Naive thymus-derived CD4-positive, alpha-beta T cell (primary cell): ENCODE measurements around the gene KRT79. TPM values are rescaled to one million over a fixed set of nuclear protein-coding genes. Genes with fewer than 3 reads are reported as not detected.
A peak's percentile ranks its signal among the peaks of the same experiment; 100 is the strongest.

Source experiments
- ATAC-seq: fragments of 150-1000 bp; cut with Tn5 transposase; 2 replicates; pipeline ENCODE4 v1.10.0; 2021; ENCODE audit warnings: mild to moderate bottlenecking, moderate library complexity
- CTCF ChIA-PET: fragments of 350-600 bp; sonication (Branson Sonifier 250); formaldehyde crosslinking; loops from one replicate; lab custom pipeline; 2021; ENCODE audit warnings: antibody characterized with exemption; lab: Charles Lee
- POLR2A ChIA-PET: fragments of 350-600 bp; sonication (Branson Sonifier 250); formaldehyde crosslinking; loops from one replicate; lab custom pipeline; 2021; ENCODE audit warnings: antibody characterized with exemption, inconsistent platforms; lab: Charles Lee
- DNase-seq, 9 donors: peaks; one replicate each; pipeline versions ENCODE4 v3.0.0 to v3.0.0-alpha.2; 2020 to 2022; ENCODE audit warnings: mixed read lengths in 1 of 9
- H3K27ac ChIP-seq: one replicate; pipeline ENCODE4 v1.7.0; 2013; ENCODE audit warnings: mild to moderate bottlenecking, low read depth, low read length, moderate library complexity
- H3K27me3 ChIP-seq, 2 donors: one replicate each; pipeline ENCODE4 v1.7.0; 2013; ENCODE audit warnings: low read length in 2 of 2, mild to moderate bottlenecking in 2 of 2, moderate library complexity in 2 of 2; ENCODE audit not compliant: control insufficient read depth in 2 of 2, insufficient read depth in 2 of 2
- H3K36me3 ChIP-seq, 3 experiments: 1 replicate in 2 of 3; 2 replicates in 1 of 3; pipeline ENCODE4 v1.7.0; 2013; ENCODE audit warnings: low read length in 3 of 3, mild to moderate bottlenecking in 3 of 3, moderate library complexity in 1 of 3; ENCODE audit not compliant: insufficient read depth in 3 of 3, control insufficient read depth in 2 of 3
- H3K4me1 ChIP-seq, 2 donors: one replicate each; pipeline ENCODE4 v1.7.0; 2013; ENCODE audit warnings: low read length in 2 of 2, mild to moderate bottlenecking in 2 of 2, moderate library complexity in 1 of 2; ENCODE audit not compliant: control insufficient read depth in 2 of 2, insufficient read depth in 2 of 2
- H3K4me3 ChIP-seq: 2 replicates; pipeline ENCODE4 v1.7.0; 2013; ENCODE audit warnings: mild to moderate bottlenecking, low read length
- H3K9me3 ChIP-seq, 3 experiments: 1 replicate in 2 of 3; 2 replicates in 1 of 3; pipeline ENCODE4 v1.7.0; 2013; ENCODE audit warnings: low read length in 3 of 3; ENCODE audit not compliant: control insufficient read depth in 2 of 3
- H3K27ac Mint-ChIP-seq, 9 donors: one replicate each; pipeline ENCODE4 v1.8.0; 2020 to 2022; ENCODE audit warnings: mixed read lengths in 9 of 9, mild to moderate bottlenecking in 8 of 9, moderate library complexity in 5 of 9, inconsistent platforms in 2 of 9
- H3K27me3 Mint-ChIP-seq, 5 donors: one replicate each; pipeline ENCODE4 v1.8.0; 2021 to 2022; ENCODE audit warnings: mixed read lengths in 5 of 5, mild to moderate bottlenecking in 1 of 5
- H3K36me3 Mint-ChIP-seq, 5 donors: one replicate each; pipeline ENCODE4 v1.8.0; 2020 to 2022; ENCODE audit warnings: mixed read lengths in 5 of 5, mild to moderate bottlenecking in 3 of 5, inconsistent platforms in 1 of 5
- H3K4me1 Mint-ChIP-seq, 7 donors: one replicate each; pipeline ENCODE4 v1.8.0; 2020 to 2022; ENCODE audit warnings: mixed read lengths in 7 of 7, mild to moderate bottlenecking in 3 of 7, inconsistent platforms in 1 of 7
- H3K4me3 Mint-ChIP-seq, 10 donors: one replicate each; pipeline ENCODE4 v1.8.0; 2020 to 2022; ENCODE audit warnings: mild to moderate bottlenecking in 10 of 10, mixed read lengths in 10 of 10, moderate library complexity in 6 of 10, inconsistent platforms in 2 of 10
- H3K9me3 Mint-ChIP-seq, 11 donors: one replicate each; pipeline ENCODE4 v1.8.0; 2020 to 2022; ENCODE audit warnings: mixed read lengths in 11 of 11, mild to moderate bottlenecking in 4 of 11, inconsistent platforms in 1 of 11, moderate library complexity in 1 of 11
- intact Hi-C, 2 donors: fragments of 100-400 bp; cut with micrococcal nuclease; formaldehyde crosslinking; loops; one replicate each; pipeline ENCODE4 v1.15.1; 2023
- polyA plus RNA-seq, 2 donors: library from polyadenylated mRNA; unstranded; fragments of 300-500 nt; fragmentation: Illumina TruSeq; gene quantifications; one replicate each; pipeline ENCODE4 v1.2.3, GENCODE V29; 2021
- total RNA-seq, 6 experiments: library from RNA in 5 of 6; stranded (reverse) in 5 of 6; gene quantifications; 1 replicate in 5 of 6; 2 replicates in 1 of 6; pipeline ENCODE4 v1.2.3 and lab custom pipeline; 2021 to 2026

The KRT79 gene
- total and polyA plus RNA-seq, 7 experiments from 2014 or later, result not detected

DNA sequence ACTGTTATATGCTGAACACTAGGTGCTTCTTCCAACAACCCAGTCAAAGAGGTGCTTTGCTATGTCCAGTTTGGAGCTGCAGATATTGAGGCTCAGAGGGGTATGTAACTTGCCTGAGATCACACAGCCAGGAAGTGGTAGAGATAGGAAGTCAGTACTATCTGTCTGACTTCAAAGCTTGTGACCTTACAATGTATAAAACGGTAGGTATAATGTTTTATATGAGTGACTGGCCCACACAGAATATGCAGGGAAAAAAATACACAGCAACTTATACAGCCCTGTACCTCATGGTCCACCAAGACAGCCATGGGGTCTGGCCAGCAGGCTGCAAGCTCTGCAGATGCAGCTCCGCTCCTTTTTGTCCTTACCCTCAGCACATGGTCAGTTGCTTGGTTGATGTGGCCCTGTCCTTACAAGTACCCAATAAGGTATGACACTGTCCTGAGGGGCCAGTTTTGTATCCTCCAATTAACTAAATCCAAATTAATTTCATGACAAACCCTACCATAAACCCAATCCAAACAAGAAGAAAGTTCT, 16.3 kb downstream of the KRT79 start:
- Mint-ChIP-seq H3K4me3 (peak overlapping the region in 6 of 10 donors; percentile 6 to 61 (median 40)), H3K4me1 (peaks cover 6 to 35% (median 15%) of the 10 kb centered on the region in 7 donors), H3K27me3 (peaks cover 0 to 5% (median 0%) of the 10 kb centered on the region in 5 donors), H3K9me3 (peaks cover 0 to 2% (median 0%) of the 10 kb centered on the region in 11 donors), H3K27ac (peak overlapping the region in 4 of 9 donors; percentile 2 to 84 (median 44)), H3K36me3 (no peaks in the 10 kb centered on the region)
- Histone ChIP-seq H3K27ac (no peak overlapping the region), H3K9me3 (no peaks in the 10 kb centered on the region), H3K27me3 (no peaks in the 10 kb centered on the region), H3K36me3 (no peaks in the 10 kb centered on the region), H3K4me1 (peaks cover 0 to 14% of the 10 kb centered on the region in 2 donors), H3K4me3 (no peak overlapping the region)
- intact Hi-C loops, result no loop called here
- ATAC-seq, result no peak
- CTCF ChIA-PET, result no interaction called here
- POLR2A ChIA-PET, result interaction anchor here (0.6 kb wide), 1 partner anchor 8 kb away, joined by 3 read pairs; no protein-coding TSS in a partner anchor
- peak in 4 of 9 donors; percentile 11 to 26 (median 15) for DNase-seq

DNA sequence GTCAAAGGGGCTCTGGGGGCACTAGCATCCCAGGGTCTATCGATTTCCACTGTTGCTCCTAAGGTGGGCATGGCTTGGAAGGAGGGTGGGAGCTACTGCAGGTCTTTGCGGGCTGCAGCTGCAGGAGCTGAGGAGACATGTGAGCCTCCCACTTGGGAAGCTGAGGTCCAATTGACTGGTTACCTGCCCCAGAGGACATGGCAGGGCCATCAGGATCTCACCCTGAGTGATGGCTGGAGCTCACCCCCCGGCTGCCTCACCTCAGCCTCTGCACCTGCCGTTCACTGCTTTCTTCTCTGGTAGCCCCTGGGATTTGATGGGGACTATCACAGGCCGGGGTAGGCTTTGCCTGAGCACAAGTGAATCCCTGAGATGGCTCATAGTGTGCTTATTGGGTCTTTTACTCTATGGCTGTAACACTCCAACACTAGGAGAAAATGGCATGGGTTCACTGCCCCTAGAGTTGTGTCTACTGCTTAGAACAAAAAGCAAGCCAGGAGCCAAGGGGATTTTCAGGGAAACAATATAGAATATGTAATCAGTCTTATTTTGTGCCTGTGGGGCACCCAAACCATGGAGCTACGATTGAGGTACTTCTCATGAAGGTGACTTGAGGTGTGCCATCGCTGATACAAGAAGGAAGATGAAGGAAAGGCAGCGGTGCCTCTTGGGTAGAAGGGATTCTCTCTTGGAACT, 17.0 kb downstream of the KRT79 start:
- ChIA-PET POLR2A (no interaction called here), CTCF (no interaction called here)
- DNase-seq (no peak), ATAC-seq (no peak)
- Histone ChIP-seq H3K4me1 (peaks cover 0 to 14% of the 10 kb centered on the region in 2 donors), H3K27me3 (no peaks in the 10 kb centered on the region), H3K36me3 (no peaks in the 10 kb centered on the region), H3K9me3 (no peaks in the 10 kb centered on the region), H3K4me3 (no peak overlapping the region), H3K27ac (no peak overlapping the region)
- Mint-ChIP-seq H3K9me3 (peaks cover 0 to 2% (median 0%) of the 10 kb centered on the region in 11 donors), H3K36me3 (no peaks in the 10 kb centered on the region), H3K27ac (peak overlapping the region in 3 of 9 donors; percentile 35 to 84 (median 52)), H3K4me3 (peak overlapping the region in 6 of 10 donors; percentile 6 to 61 (median 40)), H3K4me1 (peaks cover 6 to 31% (median 15%) of the 10 kb centered on the region in 7 donors), H3K27me3 (peaks cover 0 to 5% (median 0%) of the 10 kb centered on the region in 5 donors)
- intact Hi-C loops, result no loop called here

DNA sequence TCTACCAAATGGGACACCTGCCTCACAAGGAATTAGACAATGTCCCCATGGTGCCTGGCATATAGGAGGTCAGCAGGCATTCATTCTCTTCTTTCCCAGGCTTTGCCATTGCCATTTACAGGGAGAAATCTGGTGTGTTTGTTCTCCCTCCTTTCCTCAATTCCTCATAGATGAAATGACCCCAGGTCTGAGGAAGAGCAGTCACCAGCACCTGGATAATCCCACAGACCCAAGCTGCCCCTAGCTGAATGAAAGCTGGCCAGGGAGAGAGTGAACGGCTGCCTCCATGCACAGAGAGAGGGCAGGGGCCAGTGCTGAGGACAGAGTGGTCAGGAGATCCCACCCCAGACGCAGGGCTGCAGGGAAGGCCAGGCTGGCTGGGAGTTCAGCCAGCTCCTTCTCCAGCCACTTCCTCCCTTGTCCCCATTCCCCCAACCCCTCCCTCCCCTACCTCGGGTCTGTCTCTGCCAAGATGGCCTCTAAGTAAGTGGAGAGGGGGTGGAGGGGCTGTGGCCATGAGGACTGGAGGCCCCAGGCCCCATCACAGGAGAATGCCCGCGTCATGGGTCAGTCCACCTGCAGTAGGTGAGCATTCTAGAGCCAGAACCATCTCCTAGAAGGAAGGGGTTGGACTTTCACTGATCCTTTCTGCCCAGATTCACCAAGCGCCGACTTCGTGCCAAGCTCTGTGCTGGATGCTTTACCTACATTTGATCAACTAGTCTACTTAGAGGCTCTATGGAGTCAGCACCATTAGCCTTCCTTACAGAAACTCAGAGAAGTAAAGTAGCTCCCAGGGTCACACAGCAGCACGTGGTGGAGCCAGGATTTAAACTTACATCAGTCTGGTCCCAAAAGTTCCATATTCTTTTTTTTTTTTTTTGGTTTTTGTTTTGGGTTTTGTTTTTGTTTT, 18.2 kb downstream of the KRT79 start:
- Mint-ChIP-seq H3K36me3 (no peaks in the 10 kb centered on the region), H3K27me3 (peaks cover 0 to 5% (median 0%) of the 10 kb centered on the region in 5 donors), H3K4me1 (peaks cover 5 to 19% (median 15%) of the 10 kb centered on the region in 7 donors), H3K4me3 (no peak overlapping the region), H3K9me3 (peaks cover 0 to 2% (median 0%) of the 10 kb centered on the region in 11 donors), H3K27ac (no peak overlapping the region)
- no peak for DNase-seq
- no peak for ATAC-seq
- Histone ChIP-seq H3K9me3 (no peaks in the 10 kb centered on the region), H3K4me3 (no peak overlapping the region), H3K27ac (no peak overlapping the region), H3K27me3 (no peaks in the 10 kb centered on the region), H3K4me1 (peaks cover 0 to 14% of the 10 kb centered on the region in 2 donors), H3K36me3 (no peaks in the 10 kb centered on the region)
- intact Hi-C loops, result no loop called here
- ChIA-PET POLR2A (no interaction called here), CTCF (interaction anchor here (0.7 kb wide), 1 partner anchor 231 kb away, joined by 3 read pairs; no protein-coding TSS in a partner anchor)

DNA sequence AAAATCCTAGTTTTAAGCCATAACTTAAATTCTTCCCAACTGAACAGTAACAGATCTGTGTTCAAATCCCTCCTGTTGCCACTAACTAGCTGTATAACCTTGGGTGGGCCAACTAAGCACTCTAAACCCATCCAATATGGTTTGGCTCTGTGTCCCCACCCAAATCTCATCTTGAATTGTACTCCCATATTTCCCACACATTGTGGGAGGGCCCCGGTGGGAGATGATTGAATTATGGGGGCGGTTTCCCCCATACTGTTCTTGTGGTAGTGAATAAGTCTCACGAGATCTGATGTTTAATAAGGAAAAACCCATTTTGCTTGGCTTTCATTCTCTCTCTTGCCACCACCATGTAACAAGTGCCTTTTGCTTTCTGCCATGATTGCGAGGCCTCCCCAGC, 18.9 kb downstream of the KRT79 start:
- H3K9me3 Mint-ChIP-seq, result peaks cover 0 to 2% (median 0%) of the 10 kb centered on the region in 11 donors
- intact Hi-C loops, result no loop called here
- Histone ChIP-seq H3K36me3 (no peaks in the 10 kb centered on the region), H3K4me1 (peaks cover 0 to 14% of the 10 kb centered on the region in 2 donors), H3K9me3 (no peaks in the 10 kb centered on the region), H3K27me3 (no peaks in the 10 kb centered on the region), H3K4me3 (no peak overlapping the region), H3K27ac (no peak overlapping the region)
- H3K4me3 Mint-ChIP-seq, result no peak overlapping the region
- H3K27me3 Mint-ChIP-seq, result peaks cover 0 to 3% (median 0%) of the 10 kb centered on the region in 5 donors
- no peak for DNase-seq
- peaks cover 5 to 19% (median 15%) of the 10 kb centered on the region in 7 donors for H3K4me1 Mint-ChIP-seq
- no peaks in the 10 kb centered on the region for H3K36me3 Mint-ChIP-seq
- no peak for ATAC-seq
- H3K27ac Mint-ChIP-seq, result no peak overlapping the region
- CTCF ChIA-PET, result no interaction called here
- POLR2A ChIA-PET, result no interaction called here

DNA sequence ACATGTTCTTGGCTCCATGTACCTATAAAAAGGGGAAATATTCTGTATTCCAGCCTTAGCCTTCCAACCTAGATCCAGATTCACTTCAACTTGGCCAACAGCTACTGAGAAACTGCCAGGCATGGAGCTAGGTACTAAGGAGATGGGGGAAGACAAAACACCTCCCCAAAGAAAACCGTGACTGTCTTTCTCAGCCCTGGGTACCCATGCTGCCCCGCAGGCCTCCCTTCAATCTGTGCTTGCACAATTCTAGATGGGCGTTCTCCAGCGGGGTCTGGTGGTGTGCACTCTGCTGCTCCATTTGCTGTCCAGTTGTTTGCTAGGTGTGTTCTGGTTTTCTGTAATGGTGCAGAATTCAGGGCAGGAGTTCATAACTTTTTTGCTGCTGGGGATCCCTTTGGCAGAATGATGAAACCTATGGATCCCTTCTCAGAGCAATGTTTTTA, 19.4 kb downstream of the KRT79 start:
- Mint-ChIP-seq H3K27ac (peak overlapping the region in 3 of 9 donors; percentile 25 to 52 (median 51)), H3K27me3 (peaks cover 0 to 3% (median 0%) of the 10 kb centered on the region in 5 donors), H3K4me3 (no peak overlapping the region), H3K9me3 (no peaks in the 10 kb centered on the region), H3K4me1 (peaks cover 5 to 19% (median 15%) of the 10 kb centered on the region in 7 donors), H3K36me3 (no peaks in the 10 kb centered on the region)
- DNase-seq (no peak), ATAC-seq (no peak)
- ChIA-PET POLR2A (no interaction called here), CTCF (no interaction called here)
- intact Hi-C loops, result no loop called here
- no peak overlapping the region for H3K27ac ChIP-seq
- no peaks in the 10 kb centered on the region for H3K9me3 ChIP-seq
- H3K27me3 ChIP-seq, result no peaks in the 10 kb centered on the region
- peaks cover 0 to 14% of the 10 kb centered on the region in 2 donors for H3K4me1 ChIP-seq
- H3K4me3 ChIP-seq, result no peak overlapping the region
- no peaks in the 10 kb centered on the region for H3K36me3 ChIP-seq

DNA sequence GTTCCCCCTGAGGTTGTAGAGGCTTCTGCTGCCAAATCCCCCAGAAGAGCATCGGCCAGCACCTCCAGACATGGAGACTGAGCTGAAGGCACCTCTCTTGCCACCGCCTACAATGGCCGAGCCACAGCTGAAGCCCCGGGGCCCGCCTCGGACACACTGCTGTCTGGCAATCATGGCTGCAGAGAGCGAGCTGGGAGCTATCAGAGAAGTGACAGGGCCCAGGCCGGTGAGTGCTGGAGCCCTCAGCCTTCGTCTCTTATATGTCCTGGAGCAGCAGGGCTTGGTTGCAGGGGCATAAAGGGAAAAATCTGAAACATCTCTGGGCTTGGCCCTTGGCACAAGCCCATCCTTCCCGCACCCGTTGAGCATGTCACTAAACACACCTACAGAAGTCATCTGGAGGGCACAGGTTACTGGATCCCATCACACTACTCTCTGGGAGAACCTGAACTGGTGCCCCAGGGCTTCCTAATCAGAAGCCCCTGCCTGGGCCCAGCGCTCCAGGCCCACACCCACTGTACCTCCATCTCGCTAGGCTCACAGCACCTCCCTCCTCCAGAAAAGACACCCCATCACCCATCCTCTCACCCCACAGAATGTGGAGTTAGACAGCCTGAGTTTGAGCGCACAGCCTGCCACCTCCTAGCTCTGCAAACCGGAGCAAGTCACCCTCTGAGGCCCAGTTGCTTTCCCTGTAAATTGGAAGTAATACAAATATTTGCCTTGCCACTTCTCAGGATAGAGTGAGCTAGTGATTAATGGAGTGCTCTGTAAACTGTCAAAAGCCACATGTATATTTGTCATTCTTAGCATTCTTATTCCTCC, 20.0 kb downstream of the KRT79 start, which contains the start of gene KRT4:
Gene KRT4, minus strand, starts transcription at position 232 of the 825 bp plus-strand sequence. Its CDS starts 58 bp downstream, at position 174.
- ChIA-PET POLR2A (no interaction called here), CTCF (no interaction called here)
- Histone ChIP-seq H3K4me3 (no peak within 1 kb of the TSS), H3K36me3 (no peaks in the 10 kb centered on the region), H3K4me1 (peaks cover 0 to 14% of the 10 kb centered on the region in 2 donors), H3K27ac (no peak within 1 kb of the TSS), H3K27me3 (no peaks in the 10 kb centered on the region), H3K9me3 (no peaks in the 10 kb centered on the region)
- Mint-ChIP-seq H3K4me1 (peaks cover 5 to 17% (median 15%) of the 10 kb centered on the region in 7 donors), H3K27me3 (peaks cover 0 to 3% (median 0%) of the 10 kb centered on the region in 5 donors), H3K27ac (peak within 1 kb of the TSS in 4 of 9 donors; percentile 25 to 71 (median 52)), H3K9me3 (no peaks in the 10 kb centered on the region), H3K36me3 (no peaks in the 10 kb centered on the region), H3K4me3 (no peak within 1 kb of the TSS)
- DNase-seq (no peak), ATAC-seq (no peak)
- intact Hi-C loops, result no loop called here
